ENCODE data around the gene CCDC57.

The CCDC57 gene

DNA sequence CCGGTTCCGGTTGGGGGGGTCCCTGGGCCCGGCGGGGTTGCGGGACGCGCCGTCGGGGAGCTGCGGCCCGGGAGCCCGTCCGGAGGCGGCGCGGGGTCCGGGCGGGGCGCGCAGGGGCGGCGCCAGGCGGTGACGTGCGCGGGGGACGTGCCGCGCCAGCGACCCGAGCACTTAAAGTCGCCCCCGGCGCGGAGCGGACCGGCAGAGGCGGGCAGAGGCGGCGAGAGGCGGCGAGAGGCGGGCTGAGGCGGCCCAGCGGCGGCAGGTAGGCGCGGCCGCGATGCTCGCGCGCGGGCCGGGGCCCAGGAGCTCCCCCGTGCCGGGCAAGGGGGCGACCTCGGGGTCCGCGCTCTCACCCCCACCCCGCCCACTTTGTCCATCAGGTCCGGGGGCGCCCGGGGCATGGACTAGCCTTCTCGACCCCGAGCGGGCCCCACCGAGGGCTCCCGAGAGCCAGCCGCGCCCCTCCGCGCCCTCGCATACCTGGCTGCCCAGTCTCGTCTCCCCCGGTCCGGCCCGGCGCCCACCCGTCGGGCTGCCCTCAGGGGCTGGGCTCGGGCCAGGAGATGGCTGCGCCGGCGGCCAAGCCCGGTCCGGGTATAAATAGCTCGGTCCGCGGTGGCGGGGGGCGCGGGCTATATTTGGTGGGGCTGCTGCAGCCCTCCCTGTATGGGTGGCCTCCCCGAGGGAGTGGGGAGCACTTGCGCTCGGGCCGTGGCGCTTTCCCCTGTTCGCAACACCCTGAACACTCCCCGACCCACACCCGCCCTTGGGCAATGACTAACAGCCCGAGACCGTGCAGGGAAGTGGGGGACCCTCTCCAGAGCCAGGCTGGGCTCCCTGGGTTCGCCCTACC lies 16.4 kb upstream of the CCDC57 start, which contains the start of gene SLC16A3:
Gene SLC16A3, plus strand, starts transcription at position 201 of the 856 bp plus-strand sequence. CDS start 6,967 bp downstream, outside the sequence.
- peak within 1 kb of the TSS in 3 of 5 donors; percentile 52 to 69 (median 58) for H3K9ac ChIP-seq (ENCODE audit: low read length in 5 of 5)

DNA sequence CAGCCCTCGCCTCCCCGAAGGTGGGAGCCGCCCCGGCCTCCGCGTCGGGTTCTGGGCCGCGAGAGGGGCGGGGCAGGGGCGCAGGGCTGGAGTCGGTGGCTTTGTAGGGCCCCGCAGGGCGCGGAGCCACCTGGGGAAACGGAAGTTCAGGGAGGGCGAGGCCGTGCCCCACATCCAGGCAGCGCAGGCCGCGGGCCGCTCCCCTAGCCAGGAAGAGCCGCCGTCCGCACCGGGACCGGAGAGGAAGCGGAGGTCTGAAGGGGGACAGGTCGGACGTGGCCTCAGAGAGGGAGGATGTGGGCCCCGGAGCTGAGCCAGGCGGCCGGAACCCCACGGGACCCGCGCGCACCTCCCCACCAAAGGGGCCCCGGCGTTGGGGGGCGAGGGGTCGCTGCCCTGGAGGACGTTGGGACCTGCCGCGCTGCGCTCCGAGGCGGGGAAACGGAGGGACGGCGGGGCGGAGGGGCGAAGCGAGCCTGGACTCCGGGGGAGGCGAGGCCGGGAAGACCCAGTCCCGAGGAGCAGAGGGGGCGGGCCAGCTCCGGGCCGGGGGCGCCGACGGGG lies 15.7 kb upstream of the CCDC57 start:
- H3K9me3 ChIP-seq (ENCODE audit: control insufficient read depth in 5 of 5, low read length in 5 of 5): no peaks in the 10 kb centered on the region
- H3K27me3 ChIP-seq (ENCODE audit: control insufficient read depth in 5 of 5, insufficient read depth in 4 of 5, low read length in 5 of 5): peaks cover 0 to 25% (median 6%) of the 10 kb centered on the region in 5 donors
- H3K9ac ChIP-seq (ENCODE audit: low read length in 5 of 5): peak overlapping the region in 3 of 5 donors; percentile 45 to 69 (median 52)
- H3K4me3 ChIP-seq (ENCODE audit: low read depth in 1 of 5, low read length in 5 of 5): peak overlapping the region in 3 of 5 donors; percentile 33 to 62 (median 59)
- H3K27ac ChIP-seq (ENCODE audit: low read depth, low read length): peak overlapping the region; percentile 16
- H3K36me3 ChIP-seq (ENCODE audit: control insufficient read depth in 5 of 5, insufficient read depth in 5 of 5, low read length in 5 of 5): no peaks in the 10 kb centered on the region
- H3K4me1 ChIP-seq (ENCODE audit: control insufficient read depth in 5 of 5, insufficient read depth in 5 of 5, low read length in 5 of 5): peaks cover 0 to 55% (median 34%) of the 10 kb centered on the region in 5 donors

More for the DNA sequence above, 16.4 kb upstream of the CCDC57 start, which contains the start of gene SLC16A3:
- Histone ChIP-seq H3K27ac (ENCODE audit: low read depth, low read length) (peak within 1 kb of the TSS; percentile 16), H3K27me3 (ENCODE audit: control insufficient read depth in 5 of 5, insufficient read depth in 4 of 5, low read length in 5 of 5) (peaks cover 0 to 25% (median 6%) of the 10 kb centered on the region in 5 donors), H3K9me3 (ENCODE audit: control insufficient read depth in 5 of 5, low read length in 5 of 5) (no peaks in the 10 kb centered on the region), H3K36me3 (ENCODE audit: control insufficient read depth in 5 of 5, insufficient read depth in 5 of 5, low read length in 5 of 5) (no peaks in the 10 kb centered on the region), H3K4me3 (ENCODE audit: low read depth in 1 of 5, low read length in 5 of 5) (peak within 1 kb of the TSS in 4 of 5 donors; percentile 27 to 73 (median 71)), H3K4me1 (ENCODE audit: control insufficient read depth in 5 of 5, insufficient read depth in 5 of 5, low read length in 5 of 5) (peaks cover 0 to 57% (median 34%) of the 10 kb centered on the region in 5 donors)

DNA sequence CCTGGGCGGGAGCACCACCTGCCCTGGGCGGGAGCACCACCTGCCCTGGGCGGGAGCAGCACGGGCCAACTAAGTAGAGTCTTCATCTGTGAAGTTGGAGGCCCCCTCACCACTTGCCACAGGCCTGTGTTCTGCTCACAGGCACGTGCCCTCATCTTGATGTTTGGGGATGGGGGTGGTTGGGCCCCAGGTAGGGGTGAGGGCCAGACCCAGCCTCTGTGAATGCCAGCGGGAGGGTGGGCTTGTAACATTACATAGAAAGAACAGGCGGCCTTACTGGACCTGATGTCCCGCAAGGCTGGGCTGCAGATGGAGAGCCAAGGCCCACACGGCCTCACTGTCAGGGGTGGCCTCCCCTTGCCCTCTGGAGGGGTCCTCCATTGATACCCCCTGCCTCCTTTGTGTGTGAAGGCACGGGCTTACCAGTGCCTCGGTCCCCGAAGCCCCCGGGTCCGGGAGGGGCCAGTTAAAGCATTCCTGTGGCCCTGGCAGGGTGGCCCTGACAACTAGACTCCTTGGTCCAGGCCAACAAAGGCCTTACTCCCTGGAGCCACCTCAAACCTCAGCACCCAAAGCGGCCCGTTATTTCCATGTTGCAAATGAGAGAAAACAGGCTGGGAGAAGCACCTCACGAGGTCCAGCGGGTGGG lies 15.1 kb upstream of the CCDC57 start:
- peak overlapping the region in 2 of 5 donors; percentile 52 to 69 for H3K9ac ChIP-seq (ENCODE audit: low read length in 5 of 5)

DNA sequence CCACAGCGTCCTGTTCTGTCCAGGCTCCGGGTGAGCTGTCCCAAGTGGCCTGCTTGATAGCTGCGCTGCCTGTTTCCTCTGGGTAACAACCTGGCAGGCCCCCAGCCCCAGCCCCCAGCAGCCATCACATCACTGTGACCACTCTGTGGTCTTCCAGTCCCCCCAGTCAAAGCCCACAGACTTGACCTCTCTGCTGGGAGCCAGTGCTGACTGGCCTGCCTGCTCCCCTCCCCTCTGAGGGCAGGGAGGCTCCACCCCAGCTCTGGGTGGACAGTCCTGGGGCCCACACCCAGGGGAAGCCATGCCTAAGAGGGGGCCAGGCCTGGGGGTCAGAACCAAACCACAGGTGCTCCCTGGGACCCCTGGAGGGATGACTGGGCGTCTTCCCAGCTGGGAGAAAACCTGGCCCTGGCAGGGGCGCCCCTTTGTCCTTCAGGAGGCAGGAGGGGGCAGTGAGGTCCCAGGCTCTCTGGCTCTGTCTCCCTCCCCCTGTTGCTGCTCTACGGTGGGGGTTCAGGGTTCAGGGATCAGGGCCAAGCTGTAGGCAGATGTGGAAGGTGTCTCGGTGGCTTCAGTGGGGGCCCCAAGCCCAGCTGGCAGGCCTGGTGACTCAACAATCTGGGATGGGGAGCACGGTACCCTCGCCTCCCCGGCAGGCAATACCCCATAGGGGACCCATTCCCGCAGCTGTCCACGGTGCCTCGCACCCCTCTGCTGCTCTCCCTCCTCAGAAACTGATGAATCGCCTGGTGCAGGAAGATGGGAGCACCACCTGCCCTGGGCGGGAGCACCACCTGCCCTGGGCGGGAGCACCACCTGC lies 14.4 kb upstream of the CCDC57 start:
- peaks cover 0 to 46% (median 25%) of the 10 kb centered on the region in 5 donors for H3K4me1 ChIP-seq (ENCODE audit: control insufficient read depth in 5 of 5, insufficient read depth in 5 of 5, low read length in 5 of 5)
- H3K9ac ChIP-seq (ENCODE audit: low read length in 5 of 5): no peak overlapping the region
- no peaks in the 10 kb centered on the region for H3K36me3 ChIP-seq (ENCODE audit: control insufficient read depth in 5 of 5, insufficient read depth in 5 of 5, low read length in 5 of 5)
- peaks cover 0 to 25% (median 6%) of the 10 kb centered on the region in 5 donors for H3K27me3 ChIP-seq (ENCODE audit: control insufficient read depth in 5 of 5, insufficient read depth in 4 of 5, low read length in 5 of 5)
- H3K27ac ChIP-seq (ENCODE audit: low read depth, low read length): no peak overlapping the region
- no peak overlapping the region for H3K4me3 ChIP-seq (ENCODE audit: low read depth in 1 of 5, low read length in 5 of 5)
- H3K9me3 ChIP-seq (ENCODE audit: control insufficient read depth in 5 of 5, low read length in 5 of 5): no peaks in the 10 kb centered on the region

More for the DNA sequence above, 15.1 kb upstream of the CCDC57 start:
- no peaks in the 10 kb centered on the region for H3K36me3 ChIP-seq (ENCODE audit: control insufficient read depth in 5 of 5, insufficient read depth in 5 of 5, low read length in 5 of 5)
- H3K4me1 ChIP-seq (ENCODE audit: control insufficient read depth in 5 of 5, insufficient read depth in 5 of 5, low read length in 5 of 5): peaks cover 0 to 51% (median 30%) of the 10 kb centered on the region in 5 donors
- peak overlapping the region; percentile 16 for H3K27ac ChIP-seq (ENCODE audit: low read depth, low read length)
- H3K9me3 ChIP-seq (ENCODE audit: control insufficient read depth in 5 of 5, low read length in 5 of 5): no peaks in the 10 kb centered on the region
- H3K4me3 ChIP-seq (ENCODE audit: low read depth in 1 of 5, low read length in 5 of 5): peak overlapping the region in 3 of 5 donors; percentile 33 to 62 (median 59)
- H3K27me3 ChIP-seq (ENCODE audit: control insufficient read depth in 5 of 5, insufficient read depth in 4 of 5, low read length in 5 of 5): peaks cover 0 to 25% (median 6%) of the 10 kb centered on the region in 5 donors

DNA sequence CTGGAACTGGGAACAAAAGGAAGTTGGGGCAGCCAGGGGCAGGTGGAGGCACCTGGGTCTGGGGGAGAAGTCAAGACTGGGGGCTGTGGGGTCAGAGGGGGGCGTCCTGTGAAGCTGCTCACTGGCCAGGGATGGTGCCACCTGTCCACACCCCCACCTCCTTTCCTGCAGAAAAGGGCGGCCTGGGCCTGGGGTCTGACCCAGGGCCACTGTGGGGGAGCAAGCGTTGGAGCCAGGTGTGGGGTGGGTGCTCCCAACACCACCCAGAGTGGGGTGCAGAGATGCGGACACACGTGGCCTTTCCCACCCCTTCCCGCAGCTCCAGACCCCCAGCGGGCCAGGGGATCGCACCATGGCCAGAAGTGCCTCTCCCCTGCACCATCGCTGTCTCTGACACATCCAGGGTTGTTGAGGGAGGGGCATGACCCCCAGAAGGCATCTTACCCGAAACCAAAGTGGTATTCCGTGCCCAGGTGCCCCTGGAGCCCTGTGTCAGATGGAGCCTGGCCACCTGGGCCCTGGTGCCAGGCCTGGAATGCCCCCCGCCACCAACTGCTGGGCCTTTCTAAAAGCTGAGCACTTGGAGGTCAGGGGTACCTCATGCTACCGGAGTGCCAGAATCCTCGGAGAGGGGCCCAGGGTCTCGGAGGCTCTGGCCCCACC lies 13.6 kb upstream of the CCDC57 start:
- Histone ChIP-seq H3K4me3 (ENCODE audit: low read depth in 1 of 5, low read length in 5 of 5) (no peak overlapping the region), H3K27ac (ENCODE audit: low read depth, low read length) (no peak overlapping the region), H3K27me3 (ENCODE audit: control insufficient read depth in 5 of 5, insufficient read depth in 4 of 5, low read length in 5 of 5) (peaks cover 0 to 25% (median 6%) of the 10 kb centered on the region in 5 donors), H3K4me1 (ENCODE audit: control insufficient read depth in 5 of 5, insufficient read depth in 5 of 5, low read length in 5 of 5) (peaks cover 0 to 39% (median 18%) of the 10 kb centered on the region in 5 donors), H3K9me3 (ENCODE audit: control insufficient read depth in 5 of 5, low read length in 5 of 5) (no peaks in the 10 kb centered on the region), H3K36me3 (ENCODE audit: control insufficient read depth in 5 of 5, insufficient read depth in 5 of 5, low read length in 5 of 5) (no peaks in the 10 kb centered on the region), H3K9ac (ENCODE audit: low read length in 5 of 5) (peak overlapping the region in 1 of 5 donors; percentile 2)

DNA sequence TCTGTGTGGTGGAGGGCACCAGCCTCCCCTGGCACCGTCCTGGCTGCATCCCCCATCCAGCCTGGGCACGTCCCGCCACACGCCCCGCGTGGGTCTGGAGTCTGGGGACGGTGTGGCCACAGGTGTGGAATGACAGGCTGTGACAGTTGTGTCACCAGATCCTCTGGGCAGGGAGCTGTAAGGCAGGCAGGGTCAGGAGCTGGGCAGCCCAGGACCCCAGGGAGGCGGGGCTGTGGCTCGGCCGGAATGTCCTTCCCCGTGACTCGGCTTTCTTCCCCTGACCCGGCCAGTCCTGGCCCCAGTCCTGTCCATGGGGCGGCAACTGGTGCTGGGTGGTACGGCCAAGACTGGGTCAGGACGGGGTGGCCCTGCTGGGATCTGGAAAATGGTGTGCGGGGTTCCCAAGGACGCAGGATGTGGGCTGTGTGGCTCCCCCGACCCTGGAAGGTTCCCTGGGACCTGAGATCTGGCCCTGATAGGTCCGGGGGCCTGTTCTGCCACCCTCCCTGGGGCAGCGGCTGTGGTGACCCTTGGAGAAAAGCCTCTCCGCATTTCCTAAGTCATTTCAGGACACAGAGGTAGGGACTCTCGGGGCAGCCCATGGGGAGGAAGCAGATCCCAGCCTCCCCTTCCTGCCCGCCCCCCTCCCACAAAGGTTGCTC lies 12.9 kb upstream of the CCDC57 start:
- Histone ChIP-seq H3K4me1 (ENCODE audit: control insufficient read depth in 5 of 5, insufficient read depth in 5 of 5, low read length in 5 of 5) (peaks cover 0 to 34% (median 12%) of the 10 kb centered on the region in 5 donors), H3K9me3 (ENCODE audit: control insufficient read depth in 5 of 5, low read length in 5 of 5) (no peaks in the 10 kb centered on the region), H3K36me3 (ENCODE audit: control insufficient read depth in 5 of 5, insufficient read depth in 5 of 5, low read length in 5 of 5) (no peaks in the 10 kb centered on the region), H3K4me3 (ENCODE audit: low read depth in 1 of 5, low read length in 5 of 5) (no peak overlapping the region), H3K27ac (ENCODE audit: low read depth, low read length) (no peak overlapping the region), H3K27me3 (ENCODE audit: control insufficient read depth in 5 of 5, insufficient read depth in 4 of 5, low read length in 5 of 5) (peaks cover 0 to 25% (median 6%) of the 10 kb centered on the region in 5 donors), H3K9ac (ENCODE audit: low read length in 5 of 5) (no peak overlapping the region)

DNA sequence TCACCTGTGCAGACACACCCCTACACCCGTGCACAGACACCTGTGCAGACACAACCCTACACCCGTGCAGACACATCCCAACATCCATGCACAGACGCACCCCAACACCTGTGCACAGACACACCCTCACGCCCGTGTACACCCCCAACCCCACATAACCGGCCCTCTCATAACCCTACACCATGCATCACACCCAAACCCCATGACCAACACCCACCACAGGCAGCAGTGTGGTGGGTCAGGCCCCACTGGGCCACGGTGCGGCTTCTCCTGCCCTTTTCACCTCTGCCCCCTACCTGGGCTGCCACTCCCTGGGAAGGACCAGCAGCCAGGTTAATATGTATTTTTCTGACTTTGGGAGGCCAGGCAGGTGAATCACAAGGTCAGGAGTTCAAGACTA lies 12.0 kb upstream of the CCDC57 start:
- Histone ChIP-seq H3K4me1 (ENCODE audit: control insufficient read depth in 5 of 5, insufficient read depth in 5 of 5, low read length in 5 of 5) (peaks cover 0 to 26% (median 3%) of the 10 kb centered on the region in 5 donors), H3K9me3 (ENCODE audit: control insufficient read depth in 5 of 5, low read length in 5 of 5) (no peaks in the 10 kb centered on the region), H3K27ac (ENCODE audit: low read depth, low read length) (no peak overlapping the region), H3K27me3 (ENCODE audit: control insufficient read depth in 5 of 5, insufficient read depth in 4 of 5, low read length in 5 of 5) (peaks cover 0 to 21% (median 6%) of the 10 kb centered on the region in 5 donors), H3K9ac (ENCODE audit: low read length in 5 of 5) (no peak overlapping the region), H3K4me3 (ENCODE audit: low read depth in 1 of 5, low read length in 5 of 5) (no peak overlapping the region), H3K36me3 (ENCODE audit: control insufficient read depth in 5 of 5, insufficient read depth in 5 of 5, low read length in 5 of 5) (no peaks in the 10 kb centered on the region)

DNA sequence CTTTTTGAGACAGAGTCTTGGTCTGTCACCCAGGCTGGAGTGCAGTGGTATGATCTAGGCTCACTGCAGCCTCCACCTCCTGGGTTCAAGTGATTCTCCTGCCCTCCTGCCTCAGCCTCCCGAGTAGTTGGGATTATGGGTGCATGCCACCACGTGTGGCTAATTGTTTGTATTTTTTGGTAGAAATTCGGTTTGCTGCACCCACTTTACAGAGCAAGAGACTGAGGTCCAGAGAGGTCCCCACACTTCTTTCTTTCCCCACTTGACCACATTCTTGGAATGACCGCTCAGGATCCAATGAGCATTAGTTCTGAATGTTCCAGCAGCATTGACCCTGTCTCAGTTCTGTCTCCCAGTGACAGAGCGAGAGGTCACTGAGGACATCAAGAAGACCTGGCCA lies 10.9 kb upstream of the CCDC57 start:
- no peak overlapping the region for H3K27ac ChIP-seq (ENCODE audit: low read depth, low read length)
- H3K36me3 ChIP-seq (ENCODE audit: control insufficient read depth in 5 of 5, insufficient read depth in 5 of 5, low read length in 5 of 5): no peaks in the 10 kb centered on the region
- peaks cover 0 to 18% (median 0%) of the 10 kb centered on the region in 5 donors for H3K27me3 ChIP-seq (ENCODE audit: control insufficient read depth in 5 of 5, insufficient read depth in 4 of 5, low read length in 5 of 5)
- H3K4me1 ChIP-seq (ENCODE audit: control insufficient read depth in 5 of 5, insufficient read depth in 5 of 5, low read length in 5 of 5): peaks cover 0 to 20% (median 1%) of the 10 kb centered on the region in 5 donors
- H3K9me3 ChIP-seq (ENCODE audit: control insufficient read depth in 5 of 5, low read length in 5 of 5): no peaks in the 10 kb centered on the region
- no peak overlapping the region for H3K4me3 ChIP-seq (ENCODE audit: low read depth in 1 of 5, low read length in 5 of 5)
- H3K9ac ChIP-seq (ENCODE audit: low read length in 5 of 5): no peak overlapping the region

All from subcutaneous abdominal adipose tissue (tissue), 5 donors.